H1 (cell line): ENCODE measurements around the gene RITA1. TPM values are rescaled to one million over a fixed set of nuclear protein-coding genes. Genes with fewer than 3 reads are reported as not detected.

Experiments used
- CTCF ChIA-PET: fragments of 300-600 bp; sonication (Branson Sonifier 250); formaldehyde crosslinking; loops from one replicate; lab custom pipeline; 2021; ENCODE audit not compliant: partially characterized antibody; lab: Charles Lee
- POLR2A ChIA-PET: fragments of 300-600 bp; sonication (Branson Sonifier 250); formaldehyde crosslinking; loops from one replicate; lab custom pipeline; 2021; ENCODE audit warnings: inconsistent platforms; ENCODE audit not compliant: partially characterized antibody; lab: Charles Lee
- DNase-seq, 2 experiments: peaks; one replicate each; pipeline versions ENCODE4 v3.0.0 to v3.0.0-alpha.2; 2010 to 2022; ENCODE audit warnings: low spot score in 2 of 2, low read depth in 1 of 2, mixed read lengths in 1 of 2
- FAIRE-seq: peaks from 2 replicates; lab custom pipeline; 2011; peaks lifted over from hg19 to GRCh38; lab: Jason Lieb, UNC
- H2AFZ ChIP-seq: 2 replicates; pipeline ENCODE4 v1.8.1; 2012; ENCODE audit warnings: low read length, inconsistent platforms
- H2AK5ac ChIP-seq: 2 replicates; pipeline ENCODE4 v1.6.1; 2013; ENCODE audit warnings: low read depth, low read length
- H2BK120ac ChIP-seq: replicated peaks from 2 replicates; pipeline ENCODE3; 2013; ENCODE audit warnings: low read depth, low read length, inconsistent platforms
- H2BK12ac ChIP-seq: 2 replicates; pipeline ENCODE4 v1.6.1; 2013; ENCODE audit warnings: low read depth, low read length
- H2BK15ac ChIP-seq: 2 replicates; pipeline ENCODE4 v1.6.1; 2013; ENCODE audit warnings: low read length
- H2BK20ac ChIP-seq: 2 replicates; pipeline ENCODE4 v1.6.1; 2013; ENCODE audit warnings: low read length
- H2BK5ac ChIP-seq: 2 replicates; pipeline ENCODE4 v1.6.1; 2013; ENCODE audit warnings: low read depth, low read length
- H3K14ac ChIP-seq: 2 replicates; pipeline ENCODE4 v1.6.1; 2013; ENCODE audit warnings: inconsistent platforms; ENCODE audit not compliant: insufficient read length
- H3K18ac ChIP-seq: 2 replicates; pipeline ENCODE4 v1.6.1; 2013; ENCODE audit warnings: low read length; ENCODE audit errors: extremely low read depth
- H3K23ac ChIP-seq: 2 replicates; pipeline ENCODE4 v1.6.1; 2013; ENCODE audit warnings: inconsistent platforms; ENCODE audit not compliant: insufficient read length
- H3K23me2 ChIP-seq: 2 replicates; pipeline ENCODE4 v1.6.1; 2013; ENCODE audit warnings: low read depth, low read length
- H3K27ac ChIP-seq: 2 replicates; pipeline ENCODE4 v1.6.1; 2011; ENCODE audit warnings: low read depth, low read length, inconsistent platforms
- H3K27me3 ChIP-seq, 4 experiments: replicated peaks in 1 of 4; 1 replicate in 1 of 4; 2 replicates in 3 of 4; pipeline versions ENCODE4 v1.6.1 to v1.8.1; 2011 to 2013; ENCODE audit warnings: low read length in 3 of 4, mild to moderate bottlenecking in 3 of 4, inconsistent platforms in 2 of 4, mixed read lengths in 2 of 4, moderate library complexity in 1 of 4; ENCODE audit not compliant: control insufficient read depth in 3 of 4, insufficient read depth in 3 of 4; ENCODE audit errors: extremely low read depth in 1 of 4
- H3K36me3 ChIP-seq, 4 experiments: 2 replicates each; pipeline versions ENCODE4 v1.6.1 to v1.8.1; 2011 to 2013; ENCODE audit warnings: mild to moderate bottlenecking in 4 of 4, low read length in 3 of 4, moderate library complexity in 2 of 4, control low read depth in 1 of 4, inconsistent platforms in 1 of 4; ENCODE audit not compliant: insufficient read depth in 4 of 4, control insufficient read depth in 2 of 4
- H3K4ac ChIP-seq: replicated peaks from 2 replicates; pipeline ENCODE3; 2013; ENCODE audit warnings: low read length, low read depth, mixed read lengths, inconsistent platforms; ENCODE audit not compliant: insufficient read length
- H3K4me1 ChIP-seq, 4 experiments: replicated peaks in 1 of 4; 1 replicate in 1 of 4; 2 replicates in 3 of 4; pipeline versions ENCODE4 v1.6.1 to v1.8.1; 2011 to 2013; ENCODE audit warnings: low read length in 3 of 4, inconsistent platforms in 2 of 4, mixed read lengths in 1 of 4; ENCODE audit not compliant: insufficient read depth in 4 of 4, control insufficient read depth in 3 of 4
- H3K4me2 ChIP-seq, 2 experiments: 2 replicates each; pipeline versions ENCODE4 v1.6.1 to v1.8.1; 2011 to 2013; ENCODE audit warnings: low read depth in 2 of 2, low read length in 2 of 2, control low read depth in 1 of 2, inconsistent platforms in 1 of 2, mild to moderate bottlenecking in 1 of 2; ENCODE audit not compliant: insufficient read depth in 1 of 2
- H3K4me3 ChIP-seq, 4 experiments: fragments of 200-600, 300-600 bp in 1 of 4; sonication (generic), shearing (Covaris generic), sonication (Bioruptor Twin) in 1 of 4; 2 replicates each; pipeline versions ENCODE4 v1.5.1 to v1.8.1; 2011 to 2016; ENCODE audit warnings: low read length in 4 of 4, low read depth in 3 of 4, control low read depth in 2 of 4, inconsistent platforms in 2 of 4, mild to moderate bottlenecking in 2 of 4, mixed read lengths in 1 of 4, moderate library complexity in 1 of 4; ENCODE audit not compliant: insufficient read depth in 2 of 4; ENCODE audit errors: extremely low read depth in 1 of 4
- H3K56ac ChIP-seq: replicated peaks from 2 replicates; pipeline ENCODE3; 2013; ENCODE audit warnings: low read depth, mild to moderate bottlenecking, mixed read lengths, low read length, inconsistent platforms; ENCODE audit not compliant: insufficient read length
- H3K79me1 ChIP-seq: 2 replicates; pipeline ENCODE4 v1.6.1; 2013; ENCODE audit warnings: low read depth, low read length, control low read depth
- H3K79me2 ChIP-seq, 2 experiments: 2 replicates each; pipeline versions ENCODE4 v1.6.1 to v1.8.1; 2012 to 2013; ENCODE audit warnings: low read length in 2 of 2, mild to moderate bottlenecking in 2 of 2, inconsistent platforms in 1 of 2; ENCODE audit not compliant: insufficient read depth in 2 of 2, control insufficient read depth in 1 of 2
- H3K9ac ChIP-seq, 4 experiments: replicated peaks in 1 of 4; 1 replicate in 1 of 4; 2 replicates in 3 of 4; pipeline versions ENCODE4 v1.6.1 to v1.8.1; 2011 to 2013; ENCODE audit warnings: low read depth in 3 of 4, low read length in 3 of 4, control low read depth in 2 of 4, mild to moderate bottlenecking in 2 of 4, moderate library complexity in 2 of 4, inconsistent platforms in 1 of 4; ENCODE audit errors: extremely low read depth in 1 of 4
- H3K9me3 ChIP-seq, 2 experiments: 2 replicates each; pipeline versions ENCODE4 v1.6.1 to v1.8.1; 2012 to 2013; ENCODE audit warnings: mild to moderate bottlenecking in 2 of 2, moderate library complexity in 2 of 2, control low read depth in 1 of 2, inconsistent platforms in 1 of 2, low read depth in 1 of 2, low read length in 1 of 2, mixed read lengths in 1 of 2; ENCODE audit not compliant: insufficient read depth in 2 of 2
- H4K20me1 ChIP-seq, 2 experiments: replicated peaks in 1 of 2; 2 replicates each; pipeline versions ENCODE3 to v1.8.1; 2011 to 2013; ENCODE audit warnings: inconsistent platforms in 2 of 2, low read length in 2 of 2, mild to moderate bottlenecking in 1 of 2; ENCODE audit not compliant: insufficient read depth in 2 of 2, control insufficient read depth in 1 of 2
- H4K5ac ChIP-seq: 2 replicates; pipeline ENCODE4 v1.6.1; 2013; ENCODE audit warnings: low read length, low read depth, mixed read lengths, inconsistent platforms; ENCODE audit not compliant: insufficient read length
- H4K8ac ChIP-seq: 2 replicates; pipeline ENCODE4 v1.8.0; 2013; ENCODE audit warnings: mild to moderate bottlenecking, moderate library complexity, low read length, inconsistent platforms; ENCODE audit not compliant: insufficient read depth; ENCODE audit errors: extremely low read depth
- H4K91ac ChIP-seq: replicated peaks from 2 replicates; pipeline ENCODE3; 2013; ENCODE audit warnings: low read length, mixed read lengths, inconsistent platforms; ENCODE audit not compliant: insufficient read length
- ATF2 ChIP-seq: IDR thresholded peaks from 2 replicates; pipeline ENCODE4 v1.6.1; 2012; ENCODE audit warnings: low read length, inconsistent platforms
- BCL11A ChIP-seq, 2 experiments: IDR thresholded peaks; one replicate each; pipeline ENCODE4 v1.6.1; 2011; ENCODE audit warnings: low read depth in 2 of 2, low read length in 2 of 2, mild to moderate bottlenecking in 2 of 2
- CHD1 ChIP-seq: IDR thresholded peaks from 2 replicates; pipeline ENCODE4 v1.6.1; 2012; ENCODE audit warnings: low read depth, low read length, improper control_type of control experiment
- CREB1 ChIP-seq: IDR thresholded peaks from 2 replicates; pipeline ENCODE4 v1.6.1; 2012; ENCODE audit warnings: inconsistent platforms
- EGR1 ChIP-seq: IDR thresholded peaks from 2 replicates; pipeline ENCODE4 v1.6.1; 2011; ENCODE audit warnings: low read depth, low read length, borderline replicate concordance
- EP300 ChIP-seq, 2 experiments: IDR thresholded peaks; 1 replicate in 1 of 2; 2 replicates in 1 of 2; pipeline ENCODE4 v1.6.1; 2011 to 2012; ENCODE audit warnings: low read depth in 2 of 2, low read length in 2 of 2, mild to moderate bottlenecking in 2 of 2, borderline replicate concordance in 1 of 2, inconsistent platforms in 1 of 2, moderate library complexity in 1 of 2
- POLR2AphosphoS5 ChIP-seq: IDR thresholded peaks from 2 replicates; pipeline ENCODE4 v1.6.1; 2011; ENCODE audit warnings: low read depth, low read length
- WGBS, 2 experiments: shearing (Covaris generic) in 1 of 2; methylation state at CpG; one replicate each; pipeline versions ENCODE4 v1.1.6 to v1.1.7; 2013 to 2015; ENCODE audit warnings: low lambda C conversion rate in 2 of 2, mixed read lengths in 2 of 2, inconsistent platforms in 1 of 2, low coverage in 1 of 2, missing lambda C conversion rate in 1 of 2; ENCODE audit not compliant: insufficient replicate concordance in 2 of 2, insufficient coverage in 1 of 2, insufficient read length in 1 of 2; ENCODE audit errors: extremely low coverage in 1 of 2, missing lambda C conversion rate in 1 of 2; 5-methylcytosine and 5-hydroxymethylcytosine counted together
- polyA plus RNA-seq, 7 experiments: library from polyadenylated mRNA; depleted of rRNA in 3 of 7; stranded (reverse) in 5 of 7; unstranded in 2 of 7; fragments of >200 nt in 5 of 7; fragments of 200-250 nt in 2 of 7; gene quantifications; 1 replicate in 5 of 7; 2 replicates in 1 of 7; 4 replicates in 1 of 7; pipeline versions ENCODE4 v1.2.1 to v1.2.3, GENCODE V29; 2011 to 2013; ENCODE audit warnings: missing spikeins in 2 of 7, mixed read lengths in 2 of 7
- total RNA-seq: library from RNA; stranded (reverse); fragmentation: NEBNext Ultra II Directional; extraction: Animal tissue kit (Norgen Biotek cat#: 25700); gene quantifications from 2 replicates; pipeline ENCODE4 v1.2.1, GENCODE V29; 2021
- TF ChIP-seq, protein P1 (sequence below), 3 experiments: IDR thresholded peaks; 1 replicate in 2 of 3; 2 replicates in 1 of 3; pipeline versions ENCODE4 v1.5.1 to v1.6.1; 2011; ENCODE audit warnings: low read length in 3 of 3, mild to moderate bottlenecking in 3 of 3, inconsistent platforms in 2 of 3, low read depth in 1 of 3, moderate library complexity in 1 of 3; ENCODE audit not compliant: insufficient read depth in 1 of 3; ENCODE audit errors: control extremely low read depth in 1 of 3

RITA1 gene
- total and polyA plus RNA-seq, 2 of the 8 experiments (the other 6 are each of a cell fraction or from before 2014, with no cell fraction given), result 24.1 to 25.8 TPM

DNA sequence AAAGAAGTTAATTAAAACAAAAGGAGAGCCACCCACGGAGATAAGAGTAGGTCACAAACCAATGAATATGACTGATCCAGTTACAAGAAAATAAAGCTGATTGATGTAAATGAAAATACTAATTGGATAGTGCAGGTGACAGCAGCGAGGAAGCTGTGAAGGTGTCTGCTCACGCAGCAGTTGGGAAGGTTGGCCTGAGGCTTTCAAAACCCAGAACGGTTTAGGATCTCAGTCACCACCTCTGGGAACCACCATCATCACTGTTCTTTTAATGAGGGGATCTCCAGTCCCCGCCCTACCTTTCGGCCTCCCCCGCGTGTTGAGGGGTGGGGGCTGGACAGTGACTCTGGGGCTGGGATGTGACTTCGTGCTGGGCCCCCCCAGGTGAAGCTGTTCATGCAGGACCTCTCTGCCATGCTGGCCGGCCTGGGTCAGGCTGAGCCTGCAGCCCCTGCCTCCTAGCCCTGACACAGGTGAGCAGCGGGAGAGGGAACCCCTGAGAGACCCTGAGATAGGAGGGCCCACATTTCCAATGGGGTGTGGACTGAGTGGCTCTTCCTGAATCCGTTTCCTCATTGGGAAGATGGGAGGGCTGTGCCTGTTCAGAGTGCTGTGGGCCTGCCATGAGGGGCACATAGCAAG lies 28.2 kb upstream of the RITA1 start:
- Histone ChIP-seq H4K8ac (no peak overlapping the region), H3K9ac (no peak overlapping the region), H3K27ac (no peak overlapping the region), H3K9me3 (no peaks in the 10 kb centered on the region), H3K4ac (no peak overlapping the region), H3K56ac (no peak overlapping the region), H3K79me1 (no peaks in the 10 kb centered on the region; the same call in none of the 2 replicates), H2BK20ac (no peak overlapping the region), H3K4me2 (no peak overlapping the region), H3K23ac (no peak overlapping the region), H3K14ac (no peak overlapping the region), H3K4me3 (no peak overlapping the region), H3K36me3 (peaks cover 14 to 35% (median 24%) of the 10 kb centered on the region in 4 experiments; a peak in 7 of 8 replicates), H3K79me2 (no peaks in the 10 kb centered on the region), H2BK12ac (no peak overlapping the region), H4K5ac (no peak overlapping the region), H3K27me3 (peaks cover 1 to 23% (median 17%) of the 10 kb centered on the region in 4 experiments), H2BK5ac (no peak overlapping the region), H3K4me1 (peaks cover 5 to 13% (median 11%) of the 10 kb centered on the region in 4 experiments), H2BK15ac (no peak overlapping the region), H4K91ac (no peak overlapping the region), H3K23me2 (peaks cover 12% of the 10 kb centered on the region; the same call in 1 of the 2 replicates), H4K20me1 (peaks cover 12 to 13% of the 10 kb centered on the region in 2 experiments), H2BK120ac (no peak overlapping the region), H2AFZ (no peak overlapping the region), H3K18ac (no peak overlapping the region), H2AK5ac (no peak overlapping the region)
- FAIRE-seq (no peak), DNase-seq (no peak)
- POLR2A ChIA-PET, result interaction anchor here (1.0 to 1.8 kb wide), 2 partner anchors 15 to 23 kb away, joined by 3 to 4 read pairs; no protein-coding TSS in a partner anchor
- CTCF ChIA-PET, result interaction anchor here (0.9 to 11.2 kb wide), 4 partner anchors 12 to 50 kb away, joined by 3 to 114 read pairs (median 7); partner anchors contain the start of gene RASAL1
- WGBS, 2 experiments, result 93% methylated on average over 12 of the region's 12 CpGs; no CpG with 5 or more reads in 1 of the 2 experiments
- TF ChIP-seq BCL11A (IDR thresholded peaks at IDR 0.05; ENCODE audit: low read depth in 2 of 2, low read length in 2 of 2), result no peak
- TF ChIP-seq EP300 (IDR thresholded peaks at IDR 0.05; ENCODE audit: borderline replicate concordance in 1 of 2, low read depth in 2 of 2, low read length in 2 of 2), result no peak
- TF ChIP-seq, protein P1, sequence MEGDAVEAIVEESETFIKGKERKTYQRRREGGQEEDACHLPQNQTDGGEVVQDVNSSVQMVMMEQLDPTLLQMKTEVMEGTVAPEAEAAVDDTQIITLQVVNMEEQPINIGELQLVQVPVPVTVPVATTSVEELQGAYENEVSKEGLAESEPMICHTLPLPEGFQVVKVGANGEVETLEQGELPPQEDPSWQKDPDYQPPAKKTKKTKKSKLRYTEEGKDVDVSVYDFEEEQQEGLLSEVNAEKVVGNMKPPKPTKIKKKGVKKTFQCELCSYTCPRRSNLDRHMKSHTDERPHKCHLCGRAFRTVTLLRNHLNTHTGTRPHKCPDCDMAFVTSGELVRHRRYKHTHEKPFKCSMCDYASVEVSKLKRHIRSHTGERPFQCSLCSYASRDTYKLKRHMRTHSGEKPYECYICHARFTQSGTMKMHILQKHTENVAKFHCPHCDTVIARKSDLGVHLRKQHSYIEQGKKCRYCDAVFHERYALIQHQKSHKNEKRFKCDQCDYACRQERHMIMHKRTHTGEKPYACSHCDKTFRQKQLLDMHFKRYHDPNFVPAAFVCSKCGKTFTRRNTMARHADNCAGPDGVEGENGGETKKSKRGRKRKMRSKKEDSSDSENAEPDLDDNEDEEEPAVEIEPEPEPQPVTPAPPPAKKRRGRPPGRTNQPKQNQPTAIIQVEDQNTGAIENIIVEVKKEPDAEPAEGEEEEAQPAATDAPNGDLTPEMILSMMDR (IDR thresholded peaks at IDR 0.05; ENCODE audit: control extremely low read depth in 1 of 3, insufficient read depth in 1 of 3, low read depth in 1 of 3, low read length in 3 of 3), result no peak
- no peak for TF ChIP-seq POLR2AphosphoS5
- no peak for TF ChIP-seq ATF2
- no peak for TF ChIP-seq EGR1
- no peak for TF ChIP-seq CHD1
- no peak for TF ChIP-seq CREB1
